GM23248 (cell line): ENCODE measurements around the gene AHCY. TPM values are rescaled to one million over a fixed set of nuclear protein-coding genes. Genes with fewer than 3 reads are reported as not detected.

ENCODE experiments used
- DNase-seq: peaks from one replicate; pipeline ENCODE4 v3.0.0-alpha.2; 2015
- H2AFZ ChIP-seq: fragments of 200-600 bp; sonication (generic); 2 replicates; pipeline ENCODE4 v1.6.1; 2016; ENCODE audit warnings: antibody characterized with exemption
- H3F3A ChIP-seq: fragments of 200-600 bp; sonication (generic); 2 replicates; pipeline ENCODE4 v1.6.1; 2016; ENCODE audit warnings: mild to moderate bottlenecking, antibody characterized with exemption, mixed run types; ENCODE audit not compliant: insufficient read depth
- H3K27ac ChIP-seq: fragments of 200-600 bp; sonication (generic); 2 replicates; pipeline ENCODE4 v1.5.1; 2016; ENCODE audit warnings: mild to moderate bottlenecking
- H3K27me3 ChIP-seq: fragments of 200-600 bp; sonication (generic); replicated peaks from 2 replicates; pipeline ENCODE4 v1.6.1; 2016; ENCODE audit warnings: mild to moderate bottlenecking; ENCODE audit not compliant: insufficient read depth
- H3K36me3 ChIP-seq: fragments of 200-600 bp; sonication (generic); 2 replicates; pipeline ENCODE4 v1.6.1; 2016; ENCODE audit warnings: low read depth, mild to moderate bottlenecking
- H3K4me1 ChIP-seq: fragments of 200-600 bp; sonication (generic); 2 replicates; pipeline ENCODE4 v1.6.1; 2016; ENCODE audit warnings: mild to moderate bottlenecking; ENCODE audit not compliant: insufficient read depth
- H3K4me2 ChIP-seq: fragments of 200-600 bp; sonication (generic); one replicate; pipeline ENCODE4 v1.6.1; 2016; ENCODE audit warnings: mild to moderate bottlenecking; ENCODE audit not compliant: unreplicated experiment
- H3K4me3 ChIP-seq: fragments of 200-600 bp; sonication (generic); 2 replicates; pipeline ENCODE4 v1.5.1; 2016; ENCODE audit warnings: mild to moderate bottlenecking
- H3K79me2 ChIP-seq: fragments of 200-600 bp; sonication (generic); 2 replicates; pipeline ENCODE4 v1.6.1; 2016; ENCODE audit warnings: mild to moderate bottlenecking; ENCODE audit not compliant: insufficient read depth
- H3K9ac ChIP-seq: fragments of 200-600 bp; sonication (generic); 2 replicates; pipeline ENCODE4 v1.6.1; 2016; ENCODE audit warnings: mild to moderate bottlenecking
- H3K9me2 ChIP-seq: fragments of 200-600 bp; sonication (generic); 2 replicates; pipeline ENCODE4 v1.6.1; 2016; ENCODE audit warnings: mixed run types, mild to moderate bottlenecking, moderate library complexity; ENCODE audit not compliant: insufficient read depth
- H3K9me3 ChIP-seq: fragments of 200-600 bp; sonication (generic); one replicate; pipeline ENCODE4 v1.6.1; 2017; ENCODE audit warnings: low read depth
- H4K20me1 ChIP-seq: fragments of 200-600 bp; sonication (generic); 2 replicates; pipeline ENCODE4 v1.6.0; 2016; ENCODE audit not compliant: insufficient read depth
- EZH2 ChIP-seq: fragments of 200-600 bp; sonication (generic); IDR thresholded peaks from 2 replicates; pipeline ENCODE4 v1.6.1; 2018; ENCODE audit warnings: antibody characterized with exemption, mild to moderate bottlenecking; ENCODE audit not compliant: insufficient read depth, poor library complexity, severe bottlenecking
- EZH2phosphoT487 ChIP-seq: fragments of 200-600 bp; sonication (generic); IDR thresholded peaks from 2 replicates; pipeline ENCODE4 v1.6.1; 2018; ENCODE audit warnings: antibody characterized with exemption, moderate library complexity, mild to moderate bottlenecking, low read depth; ENCODE audit not compliant: insufficient read depth
- WGBS, 2 experiments: methylation state at CpG; one replicate each; pipeline ENCODE4 v1.1.6; 2015 to 2017; ENCODE audit warnings: low lambda C conversion rate in 2 of 2, low coverage in 1 of 2; ENCODE audit errors: missing lambda C conversion rate in 2 of 2; 5-methylcytosine and 5-hydroxymethylcytosine counted together
- in situ Hi-C: fragments of 300-500 bp; cut with MboI; formaldehyde crosslinking; loops from 2 replicates; pipeline ENCODE4 v1.15.0; 2020
- polyA plus RNA-seq: library from polyadenylated mRNA; unstranded; fragments of >200 nt; fragmentation: Nextera tagmentation; extraction: Ambion mirVana; gene quantifications from 2 replicates; pipeline ENCODE4 v1.2.1, GENCODE V29; 2016
- total RNA-seq: library from RNA; depleted of rRNA; stranded (reverse); fragments of >200 nt; shearing (Covaris generic); gene quantifications from 2 replicates; pipeline ENCODE4 v1.2.3, GENCODE V29; 2014

AHCY gene
- total and polyA plus RNA-seq, 2 experiments from 2014 or later, result 53.7 to 115 TPM

DNA sequence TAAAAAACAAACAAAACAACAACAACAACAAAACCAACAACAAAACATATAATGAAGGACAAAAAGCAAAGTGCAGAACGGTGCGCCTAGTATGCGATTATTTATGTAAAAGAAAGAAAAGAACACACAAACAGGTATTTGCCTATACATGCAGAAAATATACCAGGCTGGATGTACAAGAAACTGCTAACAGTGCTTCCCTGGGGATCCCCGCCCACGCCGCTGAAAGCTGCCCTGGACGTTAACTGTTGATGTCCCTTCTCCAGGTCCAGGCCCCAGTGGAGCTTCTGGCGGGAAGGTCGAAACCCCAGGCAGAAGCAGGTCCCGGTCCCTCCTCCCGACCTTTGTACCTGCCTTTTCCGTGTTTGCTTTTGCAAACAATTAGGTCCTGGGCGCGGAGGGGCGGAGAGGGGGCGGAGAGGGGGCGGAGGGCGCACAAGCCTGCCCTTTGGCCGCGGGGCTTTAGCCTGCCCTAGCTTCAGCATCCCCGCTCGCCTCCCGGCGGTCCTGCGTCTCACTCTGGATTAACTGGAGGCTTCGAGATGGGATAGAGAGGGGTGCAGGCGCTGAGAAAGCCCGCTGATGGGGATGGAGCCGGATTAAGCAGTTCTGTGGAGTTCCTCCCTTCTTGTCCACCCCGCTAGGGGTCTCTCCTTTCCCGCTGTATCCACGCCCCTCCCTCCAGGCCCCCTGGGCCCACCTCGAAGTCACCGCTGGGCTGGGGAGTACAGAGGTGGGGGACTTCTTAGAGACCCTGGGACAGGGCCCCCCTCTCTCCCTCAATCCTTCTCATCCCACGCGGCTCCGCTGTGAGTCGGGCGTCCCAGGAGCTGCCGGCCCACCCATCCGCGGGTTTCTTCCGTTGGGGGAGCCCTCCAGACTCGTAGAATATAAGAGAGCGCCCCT, 8.2 kb upstream of the AHCY start:
- Histone ChIP-seq H3K9me3 (no peaks in the 10 kb centered on the region), H3K36me3 (no peaks in the 10 kb centered on the region), H3K27ac (no peak overlapping the region), H4K20me1 (no peaks in the 10 kb centered on the region), H3F3A (peaks cover 13% of the 10 kb centered on the region), H3K9ac (0 out of 2 replicates have a peak overlapping the region, but pooled peaks have one; percentile 30), H3K9me2 (no peaks in the 10 kb centered on the region), H3K27me3 (no peaks in the 10 kb centered on the region), H2AFZ (peak overlapping the region; percentile 81), H3K4me1 (peaks cover 8% of the 10 kb centered on the region), H3K4me3 (peak overlapping the region; percentile 56), H3K79me2 (no peaks in the 10 kb centered on the region), H3K4me2 (peak overlapping the region; percentile 69)
- TF ChIP-seq EZH2phosphoT487 (no peak), EZH2 (no peak)
- in situ Hi-C loops, result loop anchor here (25.0 kb wide), 1 partner anchor 401 kb away; the partner anchor contains the start of gene TP53INP2
- WGBS, 2 experiments, result 16 to 23% methylated on average over 25 to 45 of the region's 45 CpGs
- peak; percentile 58 for DNase-seq

DNA sequence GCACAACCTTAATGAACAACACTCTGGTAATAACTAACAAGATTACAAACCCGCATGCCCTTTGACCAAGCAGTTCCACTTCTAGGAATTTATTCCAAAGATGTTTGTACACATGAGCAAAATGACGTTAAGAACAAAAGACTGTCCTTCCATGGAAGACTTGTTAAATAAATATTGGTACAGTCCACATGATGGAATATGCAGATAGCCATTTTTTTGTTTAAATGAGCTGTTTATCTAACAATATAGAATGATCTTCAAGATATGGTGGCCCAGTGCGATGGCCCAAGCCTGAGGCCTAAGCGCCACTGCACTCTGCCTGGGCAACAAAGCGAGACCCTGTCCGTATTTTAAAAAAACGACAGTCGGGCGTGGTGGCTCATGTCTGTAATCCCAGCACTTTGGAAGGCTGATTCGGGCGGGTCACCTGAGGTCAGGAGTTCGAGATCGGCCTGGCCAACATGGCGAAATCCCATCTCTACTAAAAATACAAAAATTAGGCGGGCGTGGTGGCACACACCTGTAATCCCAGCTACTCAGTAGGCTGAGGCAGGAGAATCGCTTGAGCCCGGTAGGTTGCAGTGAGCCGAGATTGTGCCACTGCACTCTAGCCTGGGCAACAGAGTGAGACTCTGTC, 7.4 kb upstream of the AHCY start:
- Histone ChIP-seq H3K36me3 (no peaks in the 10 kb centered on the region), H3K27me3 (no peaks in the 10 kb centered on the region), H3K4me2 (no peak overlapping the region), H3K9me3 (no peaks in the 10 kb centered on the region), H4K20me1 (no peaks in the 10 kb centered on the region), H2AFZ (no peak overlapping the region), H3K9me2 (no peaks in the 10 kb centered on the region), H3K9ac (no peak overlapping the region), H3K4me3 (no peak overlapping the region), H3K27ac (no peak overlapping the region), H3F3A (peaks cover 11% of the 10 kb centered on the region), H3K79me2 (no peaks in the 10 kb centered on the region), H3K4me1 (peaks cover 4% of the 10 kb centered on the region)
- TF ChIP-seq EZH2, result no peak
- no peak for TF ChIP-seq EZH2phosphoT487
- WGBS, 2 experiments, result 81 to 85% methylated on average over 17 to 19 of the region's 19 CpGs
- in situ Hi-C loops, result loop anchor here (25.0 kb wide), 1 partner anchor 402 kb away; the partner anchor contains the start of gene TP53INP2
- no peak for DNase-seq

DNA sequence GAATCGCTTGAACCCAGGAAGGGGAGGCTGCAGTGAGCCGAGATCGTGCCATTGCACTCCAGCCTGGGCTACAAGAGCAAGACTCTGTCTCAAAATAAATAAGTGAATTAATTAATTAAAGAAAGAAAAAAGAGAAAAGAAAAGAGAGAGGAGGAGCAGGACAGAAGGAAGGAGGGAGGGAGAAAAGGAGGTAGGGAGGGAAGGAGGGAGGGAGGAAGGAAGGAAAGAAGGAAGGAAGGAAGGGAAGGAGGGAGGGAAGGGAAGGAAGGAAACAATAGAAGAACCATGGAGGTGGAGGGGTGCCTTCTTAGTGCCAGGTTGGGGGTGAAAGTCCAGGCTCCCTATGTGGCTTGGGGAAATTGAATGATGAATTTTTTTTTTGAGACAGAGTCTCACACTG, 6.5 kb upstream of the AHCY start:
- Histone ChIP-seq H3K9ac (no peak overlapping the region), H3F3A (peaks cover 2% of the 10 kb centered on the region; the same call in 1 of the 2 replicates), H3K4me3 (no peak overlapping the region), H3K4me2 (no peak overlapping the region), H3K79me2 (no peaks in the 10 kb centered on the region), H2AFZ (no peak overlapping the region), H4K20me1 (no peaks in the 10 kb centered on the region), H3K27ac (no peak overlapping the region), H3K27me3 (no peaks in the 10 kb centered on the region), H3K36me3 (no peaks in the 10 kb centered on the region), H3K9me3 (no peaks in the 10 kb centered on the region), H3K9me2 (no peaks in the 10 kb centered on the region), H3K4me1 (peaks cover 4% of the 10 kb centered on the region)
- DNase-seq, result no peak
- WGBS, 2 experiments, result 95 to 100% methylated on average over 3 of the region's 3 CpGs
- in situ Hi-C loops, result loop anchor here (25.0 kb wide), 1 partner anchor 403 kb away; the partner anchor contains the start of gene TP53INP2
- TF ChIP-seq EZH2phosphoT487 (no peak), EZH2 (no peak)

DNA sequence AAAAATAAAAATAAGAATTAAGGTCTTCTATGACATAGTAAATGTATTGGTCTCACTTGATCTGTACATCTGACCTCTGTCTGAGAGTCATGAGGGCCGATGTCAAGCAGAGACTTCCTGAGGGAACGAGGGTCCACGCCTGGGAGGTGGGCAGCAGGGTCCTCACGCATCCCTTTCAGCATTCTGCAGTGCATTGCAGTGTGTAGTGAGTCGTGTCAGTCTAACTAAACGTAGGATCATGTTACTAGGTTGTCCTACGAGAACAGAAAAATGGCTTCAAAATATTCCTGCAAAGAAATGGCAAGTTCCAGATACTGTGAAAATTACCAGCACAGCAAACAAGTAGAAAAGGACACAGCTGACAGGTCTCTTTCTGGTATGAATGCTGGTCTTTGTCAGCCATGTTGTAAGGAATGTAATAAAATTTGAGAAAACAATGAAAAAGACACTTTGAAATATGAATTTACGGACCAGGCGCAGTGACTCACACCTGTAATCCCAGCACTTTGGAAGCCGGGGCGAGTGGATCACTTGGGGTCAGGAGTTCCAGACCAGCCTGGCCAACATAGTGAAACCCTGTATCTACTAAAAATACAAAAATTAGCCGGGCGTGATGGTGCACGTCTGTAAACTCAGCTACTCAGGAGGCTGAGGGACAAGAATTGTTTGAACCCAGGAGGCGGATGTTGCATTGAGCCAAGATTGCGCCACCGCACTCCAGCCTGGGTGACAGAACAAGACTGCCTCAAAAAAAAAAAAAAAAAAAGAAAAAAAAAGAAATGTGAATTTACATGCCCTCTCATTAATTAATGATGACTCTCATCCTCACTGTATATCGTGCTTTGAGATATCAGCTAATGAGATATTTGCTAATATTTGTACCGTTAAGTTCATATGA, 2.4 kb upstream of the AHCY start:
- Histone ChIP-seq H3K4me1 (peaks cover 12% of the 10 kb centered on the region), H3K79me2 (peaks cover 21% of the 10 kb centered on the region), H3K4me3 (no peak overlapping the region), H3K9me3 (no peaks in the 10 kb centered on the region), H3K9ac (no peak overlapping the region), H3K4me2 (no peak overlapping the region), H3F3A (peaks cover 7% of the 10 kb centered on the region; the same call in 1 of the 2 replicates), H3K27ac (no peak overlapping the region), H2AFZ (no peak overlapping the region), H3K9me2 (no peaks in the 10 kb centered on the region), H4K20me1 (no peaks in the 10 kb centered on the region), H3K27me3 (no peaks in the 10 kb centered on the region), H3K36me3 (no peaks in the 10 kb centered on the region)
- WGBS, 2 experiments, result 81 to 82% methylated on average over 18 to 19 of the region's 19 CpGs
- DNase-seq, result no peak
- no peak for TF ChIP-seq EZH2phosphoT487
- no peak for TF ChIP-seq EZH2
- in situ Hi-C loops, result loop anchor here (25.0 kb wide), 1 partner anchor 407 kb away; the partner anchor contains the start of gene TP53INP2
